ENCODE results near the gene ALPG. TPM values are rescaled to one million over a fixed set of nuclear protein-coding genes. Genes with fewer than 3 reads are reported as not detected.

The ALPG gene
- total and polyA plus RNA-seq, 2 donors (not counting 3 experiments of a cell fraction or from before 2014, with no cell fraction given): not detected

DNA sequence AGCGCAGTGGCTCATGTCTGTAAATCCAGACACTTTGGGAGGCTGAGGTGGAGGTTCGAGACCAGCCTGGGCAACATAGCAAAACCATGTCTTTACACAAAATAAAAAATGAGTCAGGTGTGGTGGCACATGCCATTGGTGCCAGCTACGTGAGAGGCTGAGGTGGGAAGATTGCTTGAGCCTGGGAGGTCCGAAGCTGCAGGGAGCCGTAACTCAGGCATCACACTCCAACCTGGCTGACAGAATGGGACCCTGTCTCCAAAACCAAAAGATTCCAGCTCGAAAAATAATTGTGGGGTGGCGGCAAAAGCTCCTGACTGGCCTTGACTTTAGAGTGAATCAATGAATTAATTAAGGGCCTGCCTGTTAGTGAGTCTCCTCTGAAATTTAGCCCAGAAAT is 29.3 kb upstream of the ALPG start:
- Histone ChIP-seq H3K9ac (replicated peaks; ENCODE audit: extremely low read depth, insufficient read depth, low read length) (no peak overlapping the region), H3K79me2 (ENCODE audit: control insufficient read depth, insufficient read depth, low read length) (no peaks in the 10 kb centered on the region), H3K27me3 (ENCODE audit: control insufficient read depth in 2 of 2, insufficient read depth in 2 of 2, low read length in 2 of 2) (peaks cover 11 to 17% of the 10 kb centered on the region in 2 experiments), H3K9me1 (replicated peaks; ENCODE audit: control insufficient read depth, extremely low read depth, insufficient read depth, low read length) (no peaks in the 10 kb centered on the region), H3K27ac (ENCODE audit: insufficient read depth, low read depth, low read length) (no peak overlapping the region), H3K4me2 (ENCODE audit: insufficient read depth, low read length) (no peak overlapping the region), H3K4me1 (ENCODE audit: control insufficient read depth, extremely low read depth, insufficient read depth, low read length) (no peaks in the 10 kb centered on the region), H3K9me3 (replicated peaks; ENCODE audit: control insufficient read depth, insufficient read depth, low read length) (no peaks in the 10 kb centered on the region), H4K20me1 (replicated peaks; ENCODE audit: control insufficient read depth, extremely low read depth, insufficient read depth, low read length) (no peaks in the 10 kb centered on the region), H3K4me3 (replicated peaks in 1 of 3; ENCODE audit: insufficient read depth in 1 of 3, low read depth in 1 of 3, low read length in 3 of 3) (no peak overlapping the region), H3K36me3 (ENCODE audit: control insufficient read depth in 2 of 2, extremely low read depth in 1 of 2, insufficient read depth in 2 of 2, low read length in 2 of 2) (no peaks in the 10 kb centered on the region), H2AFZ (ENCODE audit: low read depth, low read length) (no peak overlapping the region)
- no TSS peak for BruUV-seq (replicated peaks)
- TF ChIP-seq EZH2 (IDR thresholded peaks at IDR 0.05; ENCODE audit: borderline replicate concordance, low read depth, low read length, severe bottlenecking): no peak
- FAIRE-seq: no peak
- intact Hi-C loops (cut with micrococcal nuclease): no loop called here
- POLR2A ChIA-PET: no interaction called here
- no peak for DNase-seq (ENCODE audit: low read depth, low spot score)
- CTCF ChIA-PET: interaction anchor here (0.7 to 2.2 kb wide), 3 partner anchors 10 to 62 kb away, joined by 3 to 7 read pairs (median 3); no protein-coding TSS in a partner anchor
- dilution Hi-C loops (cut with MboI; ENCODE audit: extremely low pct_ligation_motif_present, low sequenced_read_pairs): no loop called here

DNA sequence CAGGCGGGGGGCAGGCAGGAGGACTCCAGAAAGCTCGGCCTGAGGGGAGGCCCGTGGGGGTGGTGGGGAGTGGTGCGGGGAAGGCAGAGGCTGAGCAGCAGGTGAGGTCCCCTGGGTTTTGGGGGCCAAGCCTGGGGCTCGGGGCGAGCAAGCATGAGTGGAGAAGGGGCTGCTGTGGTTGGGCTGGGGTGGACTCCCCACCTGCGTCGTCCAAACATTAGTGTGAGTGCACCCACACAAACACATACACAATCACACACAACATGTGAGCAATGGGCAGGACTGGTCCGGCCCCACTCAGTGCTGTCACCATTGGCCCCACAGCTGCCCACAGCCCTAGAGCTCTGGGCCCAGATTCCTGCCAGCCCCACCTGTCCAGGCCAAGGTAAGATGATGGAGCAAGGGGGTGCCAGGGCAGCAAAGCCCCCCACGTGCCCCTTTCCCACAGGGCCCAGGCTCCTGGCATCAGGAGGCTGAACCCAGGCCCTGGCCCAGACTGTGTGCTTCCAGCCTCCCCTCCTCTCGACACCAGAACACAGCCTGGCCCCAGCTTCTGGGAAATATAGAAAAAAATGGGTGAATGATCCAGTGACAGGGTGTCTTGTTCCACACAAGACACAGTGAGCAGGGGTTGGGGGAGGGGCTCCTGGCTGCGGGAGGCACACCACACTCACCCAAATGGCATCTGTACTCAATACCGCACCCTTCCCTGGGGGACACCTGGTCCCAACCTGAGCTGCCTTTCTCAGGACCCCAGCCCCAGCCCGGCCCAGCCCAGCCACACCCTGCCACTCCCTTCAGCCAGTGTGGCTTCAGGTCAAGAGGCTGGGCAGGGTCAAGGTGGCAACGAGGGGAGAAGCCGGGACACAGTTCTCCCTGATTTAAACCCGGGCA is 28.6 kb upstream of the ALPG start:
- Histone ChIP-seq H3K36me3 (ENCODE audit: control insufficient read depth in 2 of 2, extremely low read depth in 1 of 2, insufficient read depth in 2 of 2, low read length in 2 of 2) (no peaks in the 10 kb centered on the region), H2AFZ (ENCODE audit: low read depth, low read length) (no peak overlapping the region), H3K4me3 (replicated peaks in 1 of 3; ENCODE audit: insufficient read depth in 1 of 3, low read depth in 1 of 3, low read length in 3 of 3) (no peak overlapping the region), H3K9me1 (replicated peaks; ENCODE audit: control insufficient read depth, extremely low read depth, insufficient read depth, low read length) (no peaks in the 10 kb centered on the region), H3K9me3 (replicated peaks; ENCODE audit: control insufficient read depth, insufficient read depth, low read length) (no peaks in the 10 kb centered on the region), H3K79me2 (ENCODE audit: control insufficient read depth, insufficient read depth, low read length) (no peaks in the 10 kb centered on the region), H3K27ac (ENCODE audit: insufficient read depth, low read depth, low read length) (no peak overlapping the region), H3K27me3 (ENCODE audit: control insufficient read depth in 2 of 2, insufficient read depth in 2 of 2, low read length in 2 of 2) (peaks cover 12 to 17% of the 10 kb centered on the region in 2 experiments), H4K20me1 (replicated peaks; ENCODE audit: control insufficient read depth, extremely low read depth, insufficient read depth, low read length) (no peaks in the 10 kb centered on the region), H3K9ac (replicated peaks; ENCODE audit: extremely low read depth, insufficient read depth, low read length) (no peak overlapping the region), H3K4me1 (ENCODE audit: control insufficient read depth, extremely low read depth, insufficient read depth, low read length) (no peaks in the 10 kb centered on the region), H3K4me2 (ENCODE audit: insufficient read depth, low read length) (no peak overlapping the region)
- no peak for DNase-seq (ENCODE audit: low read depth, low spot score)
- TF ChIP-seq POLR2A (IDR thresholded peaks at IDR 0.05; ENCODE audit: low read depth, low read length) (no peak), EZH2 (IDR thresholded peaks at IDR 0.05; ENCODE audit: borderline replicate concordance, low read depth, low read length, severe bottlenecking) (no peak), POLR2AphosphoS5 (IDR thresholded peaks at IDR 0.05; ENCODE audit: insufficient read depth, low read depth, low read length) (no peak), MYC (IDR thresholded peaks at IDR 0.05; ENCODE audit: low read depth, low read length) (no peak), JUN (IDR thresholded peaks at IDR 0.05; ENCODE audit: borderline replicate concordance, insufficient read depth, insufficient read length, low read depth) (no peak), GATA2 (IDR thresholded peaks at IDR 0.05; ENCODE audit: insufficient read depth, insufficient read length, low read depth, low read length) (no peak), FOS (IDR thresholded peaks at IDR 0.05; ENCODE audit: borderline replicate concordance, insufficient read depth, low read length) (no peak)
- TF ChIP-seq, protein P1, sequence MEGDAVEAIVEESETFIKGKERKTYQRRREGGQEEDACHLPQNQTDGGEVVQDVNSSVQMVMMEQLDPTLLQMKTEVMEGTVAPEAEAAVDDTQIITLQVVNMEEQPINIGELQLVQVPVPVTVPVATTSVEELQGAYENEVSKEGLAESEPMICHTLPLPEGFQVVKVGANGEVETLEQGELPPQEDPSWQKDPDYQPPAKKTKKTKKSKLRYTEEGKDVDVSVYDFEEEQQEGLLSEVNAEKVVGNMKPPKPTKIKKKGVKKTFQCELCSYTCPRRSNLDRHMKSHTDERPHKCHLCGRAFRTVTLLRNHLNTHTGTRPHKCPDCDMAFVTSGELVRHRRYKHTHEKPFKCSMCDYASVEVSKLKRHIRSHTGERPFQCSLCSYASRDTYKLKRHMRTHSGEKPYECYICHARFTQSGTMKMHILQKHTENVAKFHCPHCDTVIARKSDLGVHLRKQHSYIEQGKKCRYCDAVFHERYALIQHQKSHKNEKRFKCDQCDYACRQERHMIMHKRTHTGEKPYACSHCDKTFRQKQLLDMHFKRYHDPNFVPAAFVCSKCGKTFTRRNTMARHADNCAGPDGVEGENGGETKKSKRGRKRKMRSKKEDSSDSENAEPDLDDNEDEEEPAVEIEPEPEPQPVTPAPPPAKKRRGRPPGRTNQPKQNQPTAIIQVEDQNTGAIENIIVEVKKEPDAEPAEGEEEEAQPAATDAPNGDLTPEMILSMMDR (IDR thresholded peaks at IDR 0.05; ENCODE audit: extremely low read depth in 1 of 2, insufficient read depth in 1 of 2, low read depth in 1 of 2, low read length in 2 of 2): no peak
- TF ChIP-seq, protein P2, sequence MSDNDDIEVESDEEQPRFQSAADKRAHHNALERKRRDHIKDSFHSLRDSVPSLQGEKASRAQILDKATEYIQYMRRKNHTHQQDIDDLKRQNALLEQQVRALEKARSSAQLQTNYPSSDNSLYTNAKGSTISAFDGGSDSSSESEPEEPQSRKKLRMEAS (IDR thresholded peaks at IDR 0.05; ENCODE audit: insufficient read depth, insufficient read length): no peak
- dilution Hi-C loops (cut with MboI; ENCODE audit: extremely low pct_ligation_motif_present, low sequenced_read_pairs): no loop called here
- CTCF ChIA-PET: interaction anchor here (0.7 to 2.2 kb wide), 2 partner anchors 10 to 42 kb away, joined by 3 to 7 read pairs; no protein-coding TSS in a partner anchor
- no peak for FAIRE-seq
- no TSS peak for BruUV-seq (replicated peaks)
- intact Hi-C loops (cut with micrococcal nuclease): no loop called here
- POLR2A ChIA-PET: no interaction called here

Measured in endothelial cell of umbilical vein (primary cell).